B cell (primary cell): Measurements from ENCODE around the gene COTL1.

Experiments used
- CTCF ChIP-seq: fragments of 200-600 bp; IDR thresholded peaks from one replicate; pipeline ENCODE4 v1.8.0; 2022; ENCODE audit warnings: antibody characterized with exemption, mild to moderate bottlenecking
- EZH2 ChIP-seq: IDR thresholded peaks from 2 replicates; pipeline ENCODE4 v1.6.1; 2012; ENCODE audit warnings: borderline replicate concordance, low read depth, mild to moderate bottlenecking, moderate library complexity, low read length; ENCODE audit not compliant: insufficient read depth, poor library complexity, severe bottlenecking

- no peak for TF ChIP-seq EZH2
- no peak for TF ChIP-seq CTCF
These were observed 79.5 kb downstream of the COTL1 start for GRCh38 chr16:84538222-84538840.
